Activated CD8-positive, alpha-beta memory T cell treated with anti-CD3 and anti-CD28 coated beads for 36 hours (primary cell): ENCODE measurements around the gene CALB2. TPM values are rescaled to one million over a fixed set of nuclear protein-coding genes. Genes with fewer than 3 reads are reported as not detected.
"Not testable (repeated sequence)": the region's sequence is repeated elsewhere in the genome, so short reads cannot be mapped to it uniquely, and the experiment has no call there.

Experiments
- CTCF ChIA-PET: fragments of 350-600 bp; sonication (Branson Sonifier 250); formaldehyde crosslinking; loops from one replicate; lab custom pipeline; 2021; ENCODE audit warnings: antibody characterized with exemption; lab: Charles Lee
- POLR2A ChIA-PET: fragments of 350-600 bp; sonication (Branson Sonifier 250); formaldehyde crosslinking; loops from one replicate; lab custom pipeline; 2021; ENCODE audit warnings: antibody characterized with exemption; lab: Charles Lee
- total RNA-seq, 2 experiments: library from RNA; stranded (reverse); gene quantifications; one replicate each; pipeline ENCODE4 v1.2.3, GENCODE V29; 2021

CALB2 gene
- total RNA-seq, 2 experiments from 2014 or later = not detected

- CTCF ChIA-PET = no interaction called here
- POLR2A ChIA-PET = no interaction called here
Observed at GRCh38 chr16:71350821-71351557, 7.5 kb upstream of the CALB2 start.

GRCh38 chr16:71351558-71351901, 7.0 kb upstream of the CALB2 start:
- POLR2A ChIA-PET = no interaction called here
- CTCF ChIA-PET = no interaction called here

- ChIA-PET POLR2A (no interaction called here), CTCF (no interaction called here)
Observed at GRCh38 chr16:71352466-71352865, 6.1 kb upstream of the CALB2 start.

GRCh38 chr16:71352963-71353460, 5.5 kb upstream of the CALB2 start:
- CTCF ChIA-PET = no interaction called here
- POLR2A ChIA-PET = no interaction called here

- CTCF ChIA-PET = interaction anchor here (1.4 kb wide), 1 partner anchor 14 kb away, joined by 4 read pairs; no protein-coding TSS in a partner anchor
- POLR2A ChIA-PET = no interaction called here
Observed at GRCh38 chr16:71353736-71354135, 4.8 kb upstream of the CALB2 start.

GRCh38 chr16:71354156-71354555, 4.4 kb upstream of the CALB2 start:
- CTCF ChIA-PET = interaction anchor here (1.4 kb wide), 1 partner anchor 14 kb away, joined by 4 read pairs; no protein-coding TSS in a partner anchor
- POLR2A ChIA-PET = no interaction called here

GRCh38 chr16:71356051-71356740, 2.3 kb upstream of the CALB2 start:
- ChIA-PET CTCF (interaction anchor here (1.6 kb wide), 1 partner anchor 44 kb away, joined by 3 read pairs; no protein-coding TSS in a partner anchor), POLR2A (no interaction called here)

GRCh38 chr16:71356936-71357335, 1.6 kb upstream of the CALB2 start:
- POLR2A ChIA-PET = not testable (repeated sequence)

GRCh38 chr16:71357681-71358080, 842 bp upstream of the CALB2 start:
- CTCF ChIA-PET = interaction anchor here (0.9 to 1.6 kb wide), 3 partner anchors 10 to 556 kb away, joined by 3 to 4 read pairs (median 3); no protein-coding TSS in a partner anchor
- POLR2A ChIA-PET = no interaction called here

More at GRCh38 chr16:71356936-71357335, 1.6 kb upstream of the CALB2 start:
- CTCF ChIA-PET = interaction anchor here (0.9 to 1.6 kb wide), 2 partner anchors 45 to 555 kb away, joined by 3 read pairs; no protein-coding TSS in a partner anchor

- ChIA-PET CTCF (interaction anchor here (1.1 to 1.2 kb wide), 2 partner anchors 70 to 140 kb away, joined by 3 to 4 read pairs; no protein-coding TSS in a partner anchor), POLR2A (no interaction called here)
Observed at GRCh38 chr16:71359431-71359830, 908 bp downstream of the CALB2 start.

- CTCF ChIA-PET = no interaction called here
- POLR2A ChIA-PET = no interaction called here
Observed at GRCh38 chr16:71360378-71360777, 1.9 kb downstream of the CALB2 start.

- POLR2A ChIA-PET = no interaction called here
- CTCF ChIA-PET = interaction anchor here (0.6 kb wide), 1 partner anchor 24 kb away, joined by 4 read pairs; no protein-coding TSS in a partner anchor
Observed at GRCh38 chr16:71364133-71364681, 5.7 kb downstream of the CALB2 start.

GRCh38 chr16:71365021-71365420, 6.5 kb downstream of the CALB2 start:
- ChIA-PET POLR2A (no interaction called here), CTCF (no interaction called here)

GRCh38 chr16:71367241-71367976, 8.9 kb downstream of the CALB2 start:
- ChIA-PET CTCF (interaction anchor here (1.0 to 1.6 kb wide), 3 partner anchors 9 to 91 kb away, joined by 3 to 4 read pairs (median 4); partner anchors contain the start of gene CALB2), POLR2A (no interaction called here)

- CTCF ChIA-PET = no interaction called here
- POLR2A ChIA-PET = no interaction called here
Observed at GRCh38 chr16:71368958-71369357, 10.4 kb downstream of the CALB2 start.

- ChIA-PET POLR2A (no interaction called here), CTCF (no interaction called here)
Observed at GRCh38 chr16:71369494-71369893, 11.0 kb downstream of the CALB2 start.

- POLR2A ChIA-PET = no interaction called here
- CTCF ChIA-PET = no interaction called here
Observed at GRCh38 chr16:71371237-71371636, 12.7 kb downstream of the CALB2 start.

- POLR2A ChIA-PET = interaction anchor here (0.6 kb wide), 1 partner anchor 156 kb away, joined by 5 read pairs; no protein-coding TSS in a partner anchor
- CTCF ChIA-PET = no interaction called here
Observed at GRCh38 chr16:71373073-71373472, 14.6 kb downstream of the CALB2 start.
